GM20431 (cell line): ENCODE results near the gene ELP1.

Experiments used
- in situ Hi-C: fragments of 300-500 bp; cut with MseI, MboI; formaldehyde crosslinking; loops from one replicate; pipeline ENCODE4 v1.15.0; 2020; ENCODE audit warnings: low sequenced_read_pairs; ENCODE audit not compliant: unreplicated experiment

The ELP1 gene

DNA sequence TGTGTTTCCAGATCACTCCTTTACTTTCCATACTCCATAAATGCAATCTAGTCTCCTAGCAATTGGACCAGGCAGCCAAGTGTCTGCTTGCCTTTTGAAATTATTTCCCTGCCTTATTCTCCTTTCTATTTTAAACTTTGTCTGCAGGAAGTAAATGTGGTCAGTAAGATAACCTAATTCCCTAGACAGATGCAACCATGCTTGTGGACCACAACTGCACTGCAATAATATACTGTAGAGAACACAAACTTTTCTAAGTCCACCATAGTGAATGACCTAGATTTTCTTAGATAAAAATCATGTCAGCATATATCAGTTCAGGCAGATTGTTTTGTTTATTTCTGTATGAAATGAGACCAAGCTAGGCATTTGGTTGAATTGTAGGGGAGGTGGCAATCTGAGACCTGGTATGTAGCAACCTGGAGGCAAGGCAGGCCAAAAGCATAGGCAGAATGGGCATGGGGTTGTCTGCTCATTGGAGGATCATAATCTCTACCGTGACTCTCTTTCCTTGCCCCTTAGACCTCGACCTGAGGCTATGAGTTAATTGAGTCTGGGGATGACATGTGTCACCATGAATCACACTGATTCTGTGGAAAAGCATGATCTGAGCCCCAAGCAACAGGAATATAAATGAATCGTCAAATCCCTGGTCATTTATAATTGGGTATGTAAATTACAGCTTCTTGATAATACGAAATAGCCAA, 98.8 kb downstream of the ELP1 start:
- in situ Hi-C loops, result no loop called here

DNA sequence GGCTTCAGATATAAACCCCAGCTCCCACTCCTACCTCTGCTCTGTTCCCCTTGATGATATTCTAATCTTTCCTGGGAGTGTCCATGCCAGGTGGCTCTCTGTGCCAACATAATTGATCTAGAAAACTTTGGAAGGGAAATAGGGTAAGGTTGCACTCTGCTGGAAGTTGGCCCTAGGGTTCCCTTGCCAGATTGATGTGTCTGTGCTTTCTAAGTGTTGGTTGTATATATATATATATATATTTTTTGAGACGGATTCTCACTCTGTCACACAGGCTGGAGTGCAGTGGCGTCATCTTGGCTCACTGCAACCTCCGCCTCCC, 101.8 kb downstream of the ELP1 start:
- in situ Hi-C loops, result no loop called here

GRCh38 chr9:108831496-108832178, 102.3 kb downstream of the ELP1 start:
- in situ Hi-C loops, result no loop called here

DNA sequence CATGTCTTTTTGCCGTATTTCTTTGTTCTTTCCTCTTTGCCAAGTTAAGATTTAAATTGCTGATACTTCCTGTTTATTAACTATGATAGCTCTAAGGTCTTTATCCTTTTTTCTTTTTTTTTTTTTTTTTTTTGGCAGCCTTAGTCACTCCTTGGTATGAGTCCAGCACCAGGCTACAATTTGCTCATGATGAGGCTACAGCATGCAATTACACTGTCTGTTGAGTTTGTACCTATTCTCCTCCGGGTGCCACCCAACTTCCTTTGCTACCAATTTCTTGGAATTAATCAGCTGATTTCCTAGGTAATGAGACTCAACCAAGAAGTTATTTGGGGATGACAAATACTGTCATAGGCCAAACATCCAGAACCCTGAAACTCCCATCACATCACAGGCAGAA, 103.7 kb downstream of the ELP1 start:
- in situ Hi-C loops, result no loop called here

DNA sequence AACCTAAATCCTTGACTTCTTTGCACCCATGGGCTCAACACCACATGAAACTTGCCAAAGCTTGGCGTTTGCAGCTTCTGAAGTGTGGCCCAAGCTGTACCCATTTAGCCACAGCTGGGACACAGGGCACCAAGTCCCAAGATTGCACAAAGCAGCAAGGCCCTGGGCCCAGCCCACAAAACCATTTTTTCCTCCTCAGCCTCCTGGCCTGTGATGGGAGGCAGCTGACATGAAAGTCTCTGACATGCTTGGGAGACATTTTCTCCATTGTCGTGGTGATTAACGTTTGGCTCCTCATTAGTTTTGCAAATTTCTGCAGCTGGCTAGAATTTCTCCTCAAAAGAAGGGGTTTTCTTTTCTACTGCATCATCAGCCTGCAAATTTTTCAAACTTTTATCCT, 110.1 kb downstream of the ELP1 start:
- in situ Hi-C loops, result no loop called here
